GM23248 (cell line): ENCODE data around the gene AMN1. TPM values are rescaled to one million over a fixed set of nuclear protein-coding genes. Genes with fewer than 3 reads are reported as not detected.

Experiments
- DNase-seq: peaks from one replicate; pipeline ENCODE4 v3.0.0-alpha.2; 2015
- H2AFZ ChIP-seq: fragments of 200-600 bp; sonication (generic); 2 replicates; pipeline ENCODE4 v1.6.1; 2016; ENCODE audit warnings: antibody characterized with exemption
- H3F3A ChIP-seq: fragments of 200-600 bp; sonication (generic); 2 replicates; pipeline ENCODE4 v1.6.1; 2016; ENCODE audit warnings: mild to moderate bottlenecking, antibody characterized with exemption, mixed run types; ENCODE audit not compliant: insufficient read depth
- H3K27ac ChIP-seq: fragments of 200-600 bp; sonication (generic); 2 replicates; pipeline ENCODE4 v1.5.1; 2016; ENCODE audit warnings: mild to moderate bottlenecking
- H3K27me3 ChIP-seq: fragments of 200-600 bp; sonication (generic); replicated peaks from 2 replicates; pipeline ENCODE4 v1.6.1; 2016; ENCODE audit warnings: mild to moderate bottlenecking; ENCODE audit not compliant: insufficient read depth
- H3K36me3 ChIP-seq: fragments of 200-600 bp; sonication (generic); 2 replicates; pipeline ENCODE4 v1.6.1; 2016; ENCODE audit warnings: low read depth, mild to moderate bottlenecking
- H3K4me1 ChIP-seq: fragments of 200-600 bp; sonication (generic); 2 replicates; pipeline ENCODE4 v1.6.1; 2016; ENCODE audit warnings: mild to moderate bottlenecking; ENCODE audit not compliant: insufficient read depth
- H3K4me2 ChIP-seq: fragments of 200-600 bp; sonication (generic); one replicate; pipeline ENCODE4 v1.6.1; 2016; ENCODE audit warnings: mild to moderate bottlenecking; ENCODE audit not compliant: unreplicated experiment
- H3K4me3 ChIP-seq: fragments of 200-600 bp; sonication (generic); 2 replicates; pipeline ENCODE4 v1.5.1; 2016; ENCODE audit warnings: mild to moderate bottlenecking
- H3K79me2 ChIP-seq: fragments of 200-600 bp; sonication (generic); 2 replicates; pipeline ENCODE4 v1.6.1; 2016; ENCODE audit warnings: mild to moderate bottlenecking; ENCODE audit not compliant: insufficient read depth
- H3K9ac ChIP-seq: fragments of 200-600 bp; sonication (generic); 2 replicates; pipeline ENCODE4 v1.6.1; 2016; ENCODE audit warnings: mild to moderate bottlenecking
- H3K9me2 ChIP-seq: fragments of 200-600 bp; sonication (generic); 2 replicates; pipeline ENCODE4 v1.6.1; 2016; ENCODE audit warnings: mixed run types, mild to moderate bottlenecking, moderate library complexity; ENCODE audit not compliant: insufficient read depth
- H3K9me3 ChIP-seq: fragments of 200-600 bp; sonication (generic); one replicate; pipeline ENCODE4 v1.6.1; 2017; ENCODE audit warnings: low read depth
- H4K20me1 ChIP-seq: fragments of 200-600 bp; sonication (generic); 2 replicates; pipeline ENCODE4 v1.6.0; 2016; ENCODE audit not compliant: insufficient read depth
- EZH2 ChIP-seq: fragments of 200-600 bp; sonication (generic); IDR thresholded peaks from 2 replicates; pipeline ENCODE4 v1.6.1; 2018; ENCODE audit warnings: antibody characterized with exemption, mild to moderate bottlenecking; ENCODE audit not compliant: insufficient read depth, poor library complexity, severe bottlenecking
- EZH2phosphoT487 ChIP-seq: fragments of 200-600 bp; sonication (generic); IDR thresholded peaks from 2 replicates; pipeline ENCODE4 v1.6.1; 2018; ENCODE audit warnings: antibody characterized with exemption, moderate library complexity, mild to moderate bottlenecking, low read depth; ENCODE audit not compliant: insufficient read depth
- WGBS, 2 experiments: methylation state at CpG; one replicate each; pipeline ENCODE4 v1.1.6; 2015 to 2017; ENCODE audit warnings: low lambda C conversion rate in 2 of 2, low coverage in 1 of 2; ENCODE audit errors: missing lambda C conversion rate in 2 of 2; 5-methylcytosine and 5-hydroxymethylcytosine counted together
- in situ Hi-C: fragments of 300-500 bp; cut with MboI; formaldehyde crosslinking; loops from 2 replicates; pipeline ENCODE4 v1.15.0; 2020
- polyA plus RNA-seq: library from polyadenylated mRNA; unstranded; fragments of >200 nt; fragmentation: Nextera tagmentation; extraction: Ambion mirVana; gene quantifications from 2 replicates; pipeline ENCODE4 v1.2.1, GENCODE V29; 2016
- total RNA-seq: library from RNA; depleted of rRNA; stranded (reverse); fragments of >200 nt; shearing (Covaris generic); gene quantifications from 2 replicates; pipeline ENCODE4 v1.2.3, GENCODE V29; 2014

AMN1 gene
- total and polyA plus RNA-seq, 2 experiments from 2014 or later = 5.0 to 5.7 TPM

GRCh38 chr12:31756977-31757420 lies 28.2 kb upstream of the AMN1 start:
- TF ChIP-seq EZH2 = no peak
- no peak for TF ChIP-seq EZH2phosphoT487
- Histone ChIP-seq H3K9me2 (no peaks in the 10 kb centered on the region), H3K4me1 (no peaks in the 10 kb centered on the region), H3K9me3 (no peaks in the 10 kb centered on the region), H3F3A (no peaks in the 10 kb centered on the region), H4K20me1 (no peaks in the 10 kb centered on the region), H3K4me3 (no peak overlapping the region), H3K4me2 (no peak overlapping the region), H3K79me2 (no peaks in the 10 kb centered on the region), H2AFZ (no peak overlapping the region), H3K9ac (no peak overlapping the region), H3K36me3 (no peaks in the 10 kb centered on the region), H3K27me3 (no peaks in the 10 kb centered on the region), H3K27ac (no peak overlapping the region)
- in situ Hi-C loops = no loop called here
- 64 to 75% methylated on average over 1 of the region's 1 CpG for WGBS, 2 experiments
- peak; percentile 29 for DNase-seq

GRCh38 chr12:31752450-31752849 lies 23.6 kb upstream of the AMN1 start:
- Histone ChIP-seq H3K27ac (no peak overlapping the region), H3K36me3 (no peaks in the 10 kb centered on the region), H4K20me1 (no peaks in the 10 kb centered on the region), H3K9me2 (no peaks in the 10 kb centered on the region), H3K4me2 (no peak overlapping the region), H3K79me2 (no peaks in the 10 kb centered on the region), H3F3A (peaks cover 11% of the 10 kb centered on the region), H3K4me3 (no peak overlapping the region), H3K4me1 (peaks cover 12% of the 10 kb centered on the region), H3K9ac (no peak overlapping the region), H2AFZ (no peak overlapping the region), H3K9me3 (no peaks in the 10 kb centered on the region), H3K27me3 (no peaks in the 10 kb centered on the region)
- TF ChIP-seq EZH2 (no peak), EZH2phosphoT487 (no peak)
- in situ Hi-C loops = no loop called here
- DNase-seq = no peak
- 70 to 77% methylated on average over 4 of the region's 4 CpGs for WGBS, 2 experiments

DNA sequence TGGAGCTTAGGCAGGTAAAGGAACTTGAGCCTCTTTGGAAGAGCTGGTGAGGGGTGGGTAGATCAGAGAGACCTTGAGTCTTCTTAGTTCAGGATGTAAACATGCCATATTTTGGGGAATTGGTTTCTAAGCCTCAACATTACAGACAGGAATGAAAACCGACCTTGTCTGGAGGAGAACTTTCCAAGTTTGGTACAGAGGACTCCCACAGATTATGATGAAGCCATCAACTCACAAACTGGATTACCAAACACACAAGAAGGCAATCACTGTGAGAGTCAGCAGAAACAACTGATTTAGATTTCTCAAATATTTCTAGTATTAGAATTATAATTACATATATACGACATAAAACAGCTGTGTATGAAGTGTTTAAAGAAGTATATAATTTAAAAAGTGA lies 22.3 kb upstream of the AMN1 start:
- Histone ChIP-seq H3K9me2 (no peaks in the 10 kb centered on the region), H3K9me3 (no peaks in the 10 kb centered on the region)

DNA sequence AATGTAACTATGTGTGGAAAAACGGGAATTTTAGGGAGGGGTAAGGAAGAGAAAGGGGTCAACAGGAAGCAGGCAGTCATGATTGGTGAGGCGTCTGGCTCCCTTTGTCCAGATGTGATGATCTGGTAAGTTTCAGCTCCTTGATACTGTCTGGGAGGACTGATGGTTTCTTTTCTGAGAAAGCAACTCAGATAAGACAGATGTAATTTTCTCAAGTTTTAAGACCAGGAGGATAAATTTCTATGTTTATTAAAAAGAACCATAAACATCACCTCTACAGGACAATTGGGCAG lies 21.9 kb upstream of the AMN1 start:
- in situ Hi-C loops = no loop called here
- no peak overlapping the region for H3K4me2 ChIP-seq
- no peaks in the 10 kb centered on the region for H4K20me1 ChIP-seq
- no peak overlapping the region for H3K4me3 ChIP-seq
- no peak for TF ChIP-seq EZH2
- no peak for TF ChIP-seq EZH2phosphoT487
- no peaks in the 10 kb centered on the region for H3K36me3 ChIP-seq
- 38 to 55% methylated on average over 2 of the region's 2 CpGs for WGBS, 2 experiments
- no peak overlapping the region for H3K9ac ChIP-seq
- H3K4me1 ChIP-seq = peaks cover 27% of the 10 kb centered on the region
- peaks cover 23% of the 10 kb centered on the region for H3F3A ChIP-seq
- no peak for DNase-seq
- no peak overlapping the region for H2AFZ ChIP-seq
- no peaks in the 10 kb centered on the region for H3K9me2 ChIP-seq
- no peaks in the 10 kb centered on the region for H3K9me3 ChIP-seq
- H3K27ac ChIP-seq = no peak overlapping the region
- H3K79me2 ChIP-seq = no peaks in the 10 kb centered on the region
- no peaks in the 10 kb centered on the region for H3K27me3 ChIP-seq

More for the DNA sequence above, 22.3 kb upstream of the AMN1 start:
- Histone ChIP-seq H3F3A (peaks cover 23% of the 10 kb centered on the region), H3K36me3 (no peaks in the 10 kb centered on the region), H4K20me1 (no peaks in the 10 kb centered on the region), H3K4me2 (no peak overlapping the region), H3K4me3 (no peak overlapping the region), H3K27ac (no peak overlapping the region), H3K79me2 (no peaks in the 10 kb centered on the region), H2AFZ (no peak overlapping the region), H3K27me3 (no peaks in the 10 kb centered on the region), H3K4me1 (peaks cover 26% of the 10 kb centered on the region), H3K9ac (no peak overlapping the region)
- TF ChIP-seq EZH2phosphoT487 (no peak), EZH2 (no peak)
- peak; percentile 14 for DNase-seq
- 50% methylated on average over 2 of the region's 2 CpGs for WGBS, 2 experiments
- in situ Hi-C loops = no loop called here
